Breast epithelium (tissue), 4 donors: ENCODE measurements around the gene CAMTA1. TPM values are rescaled to one million over a fixed set of nuclear protein-coding genes. Genes with fewer than 3 reads are reported as not detected.

Experiments
- DNase-seq, 2 donors: peaks; one replicate each; pipeline ENCODE4 v3.0.0-alpha.2; 2019; ENCODE audit warnings: low spot score in 2 of 2
- H3K27ac ChIP-seq, 2 donors: fragments of 200-600 bp; sonication (generic) in 1 of 2; one replicate each; pipeline ENCODE4 v1.5.1; 2016 to 2019; ENCODE audit warnings: mild to moderate bottlenecking in 1 of 2
- H3K27me3 ChIP-seq, 2 donors: fragments of 200-600 bp; sonication (generic) in 1 of 2; one replicate each; pipeline versions ENCODE4 v1.5.1 to v1.6.0; 2017 to 2019; ENCODE audit warnings: control low read depth in 1 of 2, mild to moderate bottlenecking in 1 of 2
- H3K36me3 ChIP-seq: fragments of 200-600 bp; one replicate; pipeline ENCODE4 v1.5.1; 2019
- H3K4me1 ChIP-seq, 2 donors: fragments of 200-600 bp; sonication (generic); one replicate each; pipeline ENCODE4 v1.5.1; 2016 to 2019; ENCODE audit warnings: control low read depth in 1 of 2
- H3K4me3 ChIP-seq, 3 donors: fragments of 200-600 bp; sonication (generic); 1 replicate in 2 of 3; 2 replicates in 1 of 3; pipeline ENCODE4 v1.5.1; 2016 to 2019; ENCODE audit warnings: mild to moderate bottlenecking in 3 of 3, moderate library complexity in 2 of 3
- H3K9me3 ChIP-seq, 2 donors: fragments of 200-600 bp; sonication (generic) in 1 of 2; one replicate each; pipeline ENCODE4 v1.5.1; 2016 to 2019; ENCODE audit warnings: control low read depth in 1 of 2
- CTCF ChIP-seq, 3 donors: fragments of 450-650 bp; IDR thresholded peaks; one replicate each; pipeline ENCODE4 v1.5.1; 2016 to 2017; ENCODE audit warnings: antibody characterized with exemption in 3 of 3, mild to moderate bottlenecking in 3 of 3, moderate library complexity in 3 of 3
- POLR2A ChIP-seq: fragments of 450-650 bp; IDR thresholded peaks from one replicate; pipeline ENCODE4 v1.6.1; 2016; ENCODE audit warnings: antibody characterized with exemption, mild to moderate bottlenecking, moderate library complexity
- POLR2AphosphoS5 ChIP-seq, 3 donors: sonication (generic); formaldehyde crosslinking; IDR thresholded peaks; one replicate each; pipeline ENCODE4 v1.6.1; 2017; ENCODE audit warnings: antibody characterized with exemption in 3 of 3
- intact Hi-C: fragments of 100-400 bp; cut with DNase I; formaldehyde crosslinking; loops from one replicate; pipeline ENCODE4 v1.15.1; 2023; ENCODE audit warnings: low total_unique reads
- total RNA-seq, 3 donors: library from RNA; depleted of rRNA; stranded (reverse); fragments of >200 nt; gene quantifications; one replicate each; pipeline ENCODE4 v1.1.0, GENCODE V29; 2016

Gene CAMTA1
- total RNA-seq, 3 donors from 2014 or later, result 53.4 to 84.0 (median 61.9) TPM

- no peaks in the 10 kb centered on the region for H3K4me1 ChIP-seq
- H3K27me3 ChIP-seq, result no peaks in the 10 kb centered on the region
- intact Hi-C loops, result no loop called here
- H3K27ac ChIP-seq, result no peak overlapping the region
- no peaks in the 10 kb centered on the region for H3K36me3 ChIP-seq
- TF ChIP-seq POLR2AphosphoS5 (IDR thresholded peaks at IDR 0.05) (no peak), POLR2A (no peak)
- no peak overlapping the region for H3K4me3 ChIP-seq
- H3K9me3 ChIP-seq, result no peaks in the 10 kb centered on the region
- no peak for DNase-seq
These were observed 323.0 kb downstream of the CAMTA1 start for GRCh38 chr1:7108251-7108650.

GRCh38 chr1:7109901-7110300, 324.6 kb downstream of the CAMTA1 start:
- Histone ChIP-seq H3K9me3 (no peaks in the 10 kb centered on the region), H3K27ac (no peak overlapping the region), H3K36me3 (no peaks in the 10 kb centered on the region), H3K4me1 (no peaks in the 10 kb centered on the region), H3K27me3 (no peaks in the 10 kb centered on the region), H3K4me3 (no peak overlapping the region)
- no peak for TF ChIP-seq POLR2A
- no peak for TF ChIP-seq POLR2AphosphoS5 (IDR thresholded peaks at IDR 0.05)
- no peak for TF ChIP-seq CTCF (IDR thresholded peaks at IDR 0.05)
- no peak for DNase-seq
- intact Hi-C loops, result no loop called here

- H3K36me3 ChIP-seq, result no peaks in the 10 kb centered on the region
- H3K4me3 ChIP-seq, result no peak overlapping the region
- TF ChIP-seq POLR2AphosphoS5 (IDR thresholded peaks at IDR 0.05) (no peak), CTCF (IDR thresholded peaks at IDR 0.05) (no peak), POLR2A (no peak)
- no peak for DNase-seq
- no peaks in the 10 kb centered on the region for H3K4me1 ChIP-seq
- no peaks in the 10 kb centered on the region for H3K9me3 ChIP-seq
- intact Hi-C loops, result no loop called here
- H3K27me3 ChIP-seq, result no peaks in the 10 kb centered on the region
- no peak overlapping the region for H3K27ac ChIP-seq
These were observed 325.1 kb downstream of the CAMTA1 start for GRCh38 chr1:7110321-7110720.

GRCh38 chr1:7111853-7112252, 326.6 kb downstream of the CAMTA1 start:
- DNase-seq, result no peak
- Histone ChIP-seq H3K4me3 (no peak overlapping the region), H3K4me1 (no peaks in the 10 kb centered on the region), H3K27me3 (no peaks in the 10 kb centered on the region), H3K27ac (no peak overlapping the region), H3K9me3 (no peaks in the 10 kb centered on the region), H3K36me3 (no peaks in the 10 kb centered on the region)
- no peak for TF ChIP-seq POLR2AphosphoS5 (IDR thresholded peaks at IDR 0.05)
- TF ChIP-seq CTCF (IDR thresholded peaks at IDR 0.05), result no peak
- no peak for TF ChIP-seq POLR2A
- intact Hi-C loops, result no loop called here

- Histone ChIP-seq H3K4me3 (no peak overlapping the region), H3K27ac (no peak overlapping the region), H3K4me1 (no peaks in the 10 kb centered on the region), H3K27me3 (no peaks in the 10 kb centered on the region), H3K36me3 (no peaks in the 10 kb centered on the region), H3K9me3 (no peaks in the 10 kb centered on the region)
- intact Hi-C loops, result no loop called here
- TF ChIP-seq POLR2AphosphoS5 (IDR thresholded peaks at IDR 0.05) (no peak), CTCF (IDR thresholded peaks at IDR 0.05) (no peak), POLR2A (no peak)
- DNase-seq, result no peak
These were observed 327.9 kb downstream of the CAMTA1 start for GRCh38 chr1:7113136-7113535.

GRCh38 chr1:7113822-7114221, 328.6 kb downstream of the CAMTA1 start:
- H3K27me3 ChIP-seq, result no peaks in the 10 kb centered on the region
- H3K4me3 ChIP-seq, result no peak overlapping the region
- intact Hi-C loops, result no loop called here
- no peaks in the 10 kb centered on the region for H3K4me1 ChIP-seq
- no peaks in the 10 kb centered on the region for H3K36me3 ChIP-seq
- DNase-seq, result no peak
- no peaks in the 10 kb centered on the region for H3K9me3 ChIP-seq
- TF ChIP-seq POLR2AphosphoS5 (IDR thresholded peaks at IDR 0.05) (no peak), CTCF (IDR thresholded peaks at IDR 0.05) (no peak), POLR2A (no peak)
- no peak overlapping the region for H3K27ac ChIP-seq
